ENCODE results near the gene HECTD3.

The HECTD3 gene

GRCh38 chr1:45038240-45038639 is 27.1 kb upstream of the HECTD3 start:
- Histone ChIP-seq H3K36me3 (ENCODE audit: low read length) (no peaks in the 10 kb centered on the region), H3K9me3 (ENCODE audit: insufficient read depth, low read length) (no peaks in the 10 kb centered on the region)

GRCh38 chr1:45037456-45037855 is 26.3 kb upstream of the HECTD3 start:
- H3K9ac ChIP-seq (ENCODE audit: low read length) = no peak overlapping the region
- H2AFZ ChIP-seq (ENCODE audit: low read depth, low read length, severe bottlenecking) = peak overlapping the region; percentile 35
- no peak overlapping the region for H3K4me2 ChIP-seq (ENCODE audit: low read depth, low read length, poor library complexity, severe bottlenecking)
- no peaks in the 10 kb centered on the region for H4K20me1 ChIP-seq (ENCODE audit: low read depth, low read length)
- no peaks in the 10 kb centered on the region for H3F3A ChIP-seq (ENCODE audit: insufficient read depth)
- H3K36me3 ChIP-seq (ENCODE audit: low read length) = no peaks in the 10 kb centered on the region
- no peaks in the 10 kb centered on the region for H3K9me3 ChIP-seq (ENCODE audit: insufficient read depth, low read length)
- no peaks in the 10 kb centered on the region for H3K27me3 ChIP-seq (ENCODE audit: low read length)
- no peak for TF ChIP-seq CTCF (IDR thresholded peaks at IDR 0.05; ENCODE audit: insufficient read depth, low read length, poor library complexity, severe bottlenecking)
- TF ChIP-seq EZH2phosphoT487 (conservative IDR thresholded peaks at IDR 0.05; ENCODE audit: low read length) = no peak
- H3K27ac ChIP-seq (ENCODE audit: low read depth, low read length) = no peak overlapping the region
- H3K9me2 ChIP-seq (replicated peaks; ENCODE audit: insufficient read depth, low read length) = no peaks in the 10 kb centered on the region
- no peak overlapping the region for H3K4me3 ChIP-seq (ENCODE audit: insufficient read depth, low read length, poor library complexity, severe bottlenecking)
- no peaks in the 10 kb centered on the region for H3K79me2 ChIP-seq (ENCODE audit: insufficient read depth, low read length)

More at GRCh38 chr1:45038240-45038639, 27.1 kb upstream of the HECTD3 start:
- no peak overlapping the region for H3K27ac ChIP-seq (ENCODE audit: low read depth, low read length)
- no peaks in the 10 kb centered on the region for H3K79me2 ChIP-seq (ENCODE audit: insufficient read depth, low read length)
- H3F3A ChIP-seq (ENCODE audit: insufficient read depth) = no peaks in the 10 kb centered on the region
- H4K20me1 ChIP-seq (ENCODE audit: low read depth, low read length) = no peaks in the 10 kb centered on the region
- H3K4me2 ChIP-seq (ENCODE audit: low read depth, low read length, poor library complexity, severe bottlenecking) = no peak overlapping the region
- no peak overlapping the region for H3K4me3 ChIP-seq (ENCODE audit: insufficient read depth, low read length, poor library complexity, severe bottlenecking)
- H3K9ac ChIP-seq (ENCODE audit: low read length) = no peak overlapping the region
- no peak overlapping the region for H2AFZ ChIP-seq (ENCODE audit: low read depth, low read length, severe bottlenecking)
- H3K9me2 ChIP-seq (replicated peaks; ENCODE audit: insufficient read depth, low read length) = no peaks in the 10 kb centered on the region
- H3K27me3 ChIP-seq (ENCODE audit: low read length) = no peaks in the 10 kb centered on the region
- TF ChIP-seq CTCF (IDR thresholded peaks at IDR 0.05; ENCODE audit: insufficient read depth, low read length, poor library complexity, severe bottlenecking) = no peak
- TF ChIP-seq EZH2phosphoT487 (conservative IDR thresholded peaks at IDR 0.05; ENCODE audit: low read length) = no peak

GRCh38 chr1:45035631-45036301 is 24.6 kb upstream of the HECTD3 start:
- H2AFZ ChIP-seq (ENCODE audit: low read depth, low read length, severe bottlenecking) = no peak overlapping the region
- no peaks in the 10 kb centered on the region for H4K20me1 ChIP-seq (ENCODE audit: low read depth, low read length)
- H3K79me2 ChIP-seq (ENCODE audit: insufficient read depth, low read length) = no peaks in the 10 kb centered on the region
- no peak overlapping the region for H3K4me2 ChIP-seq (ENCODE audit: low read depth, low read length, poor library complexity, severe bottlenecking)
- no peaks in the 10 kb centered on the region for H3K36me3 ChIP-seq (ENCODE audit: low read length)
- TF ChIP-seq EZH2phosphoT487 (conservative IDR thresholded peaks at IDR 0.05; ENCODE audit: low read length) = no peak
- no peak for TF ChIP-seq CTCF (IDR thresholded peaks at IDR 0.05; ENCODE audit: insufficient read depth, low read length, poor library complexity, severe bottlenecking)
- H3K27ac ChIP-seq (ENCODE audit: low read depth, low read length) = no peak overlapping the region
- H3K9ac ChIP-seq (ENCODE audit: low read length) = no peak overlapping the region
- H3K27me3 ChIP-seq (ENCODE audit: low read length) = no peaks in the 10 kb centered on the region
- H3K4me3 ChIP-seq (ENCODE audit: insufficient read depth, low read length, poor library complexity, severe bottlenecking) = no peak overlapping the region
- H3F3A ChIP-seq (ENCODE audit: insufficient read depth) = no peaks in the 10 kb centered on the region
- no peaks in the 10 kb centered on the region for H3K9me3 ChIP-seq (ENCODE audit: insufficient read depth, low read length)
- H3K9me2 ChIP-seq (replicated peaks; ENCODE audit: insufficient read depth, low read length) = no peaks in the 10 kb centered on the region

All from SU-DHL-6 (cell line).